ENCODE data around the gene ADIRF.
"Not testable (repeated sequence)": the region's sequence is repeated elsewhere in the genome, so short reads cannot be mapped to it uniquely, and the experiment has no call there.

Gene ADIRF

GRCh38 chr10:86960863-86961434 is 7.3 kb upstream of the ADIRF start:
- DNase-seq (ENCODE audit: low spot score): no peak

- no peak for DNase-seq (ENCODE audit: low spot score)
Observed at GRCh38 chr10:86961481-86962091, 6.7 kb upstream of the ADIRF start.

GRCh38 chr10:86962136-86962980 is 5.9 kb upstream of the ADIRF start:
- DNase-seq (ENCODE audit: low spot score): no peak

DNA sequence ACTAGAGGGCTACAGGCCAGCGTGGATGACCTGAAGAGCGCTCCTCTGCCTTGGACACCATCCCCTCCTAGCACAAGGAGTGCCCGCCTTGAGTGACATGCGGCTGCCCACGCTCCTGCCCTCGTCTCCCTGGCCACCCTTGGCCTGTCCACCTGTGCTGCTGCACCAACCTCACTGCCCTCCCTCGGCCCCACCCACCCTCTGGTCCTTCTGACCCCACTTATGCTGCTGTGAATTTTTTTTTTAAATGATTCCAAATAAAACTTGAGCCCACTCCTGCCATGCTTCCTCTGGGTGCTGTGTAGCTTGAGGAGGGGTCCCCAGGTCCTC is 5.3 kb upstream of the ADIRF start:
- no peak for DNase-seq (ENCODE audit: low spot score)

GRCh38 chr10:86963341-86963919 is 4.9 kb upstream of the ADIRF start:
- DNase-seq (ENCODE audit: low spot score): no peak

GRCh38 chr10:86964061-86964846 is 4.0 kb upstream of the ADIRF start:
- no peak for DNase-seq (ENCODE audit: low spot score)

GRCh38 chr10:86964847-86965190 is 3.5 kb upstream of the ADIRF start:
- no peak for DNase-seq (ENCODE audit: low spot score)

DNA sequence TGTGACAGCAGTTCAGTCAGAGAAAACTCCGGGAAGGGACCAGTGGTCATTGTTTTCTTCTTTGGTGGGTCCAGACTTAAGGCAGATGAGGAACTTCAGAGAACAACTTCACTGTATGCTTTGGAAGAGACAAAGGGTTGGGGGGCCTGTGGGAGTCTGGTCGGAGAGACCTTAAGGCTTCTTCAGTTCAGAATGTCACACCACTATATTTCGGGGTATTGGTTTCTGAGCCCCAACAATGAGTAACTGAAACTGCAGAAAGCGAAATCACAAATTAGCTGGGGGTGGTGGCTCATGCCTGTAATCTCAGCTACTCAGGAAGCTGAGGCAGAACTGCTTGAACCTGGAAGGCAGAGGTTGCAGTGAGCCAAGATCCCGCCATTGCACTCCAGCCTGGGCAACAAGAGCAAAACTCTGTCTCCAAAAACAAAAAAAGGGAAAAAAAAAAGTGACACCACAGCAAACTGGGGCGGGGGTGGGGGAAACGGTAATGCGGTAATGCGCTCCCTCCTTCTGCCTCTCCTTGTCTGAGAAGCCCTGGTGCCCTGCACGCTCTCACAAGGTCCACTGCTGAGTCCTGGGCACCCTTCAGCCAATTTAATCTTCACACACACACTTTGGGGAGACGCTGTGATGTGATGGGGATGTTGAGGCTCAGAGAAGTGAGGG is 2.2 kb upstream of the ADIRF start:
- DNase-seq (ENCODE audit: low spot score): no peak

- no peak for DNase-seq (ENCODE audit: low spot score)
Observed at GRCh38 chr10:86967481-86967941, 771 bp upstream of the ADIRF start.

- DNase-seq (ENCODE audit: low spot score): no peak
Observed at GRCh38 chr10:86968994-86969355, 693 bp downstream of the ADIRF start.

- no peak for DNase-seq (ENCODE audit: low spot score)
Observed at GRCh38 chr10:86969421-86970041, 1.2 kb downstream of the ADIRF start.

- no peak for DNase-seq (ENCODE audit: low spot score)
Observed at GRCh38 chr10:86970162-86970981, 2.1 kb downstream of the ADIRF start.

DNA sequence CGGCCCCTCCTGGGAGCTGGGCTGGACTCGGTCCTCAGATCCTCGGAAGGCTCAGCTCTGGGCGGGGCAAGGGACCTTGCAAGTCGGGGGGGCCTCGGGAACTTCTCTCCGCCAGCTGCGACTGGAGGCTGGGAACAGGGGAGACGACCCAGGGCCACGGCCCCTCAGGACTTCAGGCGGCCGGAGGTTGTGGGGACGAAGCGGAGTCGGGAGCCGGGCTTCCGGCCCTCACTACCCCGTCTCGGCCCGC is 2.6 kb downstream of the ADIRF start:
- no peak for DNase-seq (ENCODE audit: low spot score)

- DNase-seq (ENCODE audit: low spot score): no peak
Observed at GRCh38 chr10:86971232-86971991, 3.1 kb downstream of the ADIRF start.

DNA sequence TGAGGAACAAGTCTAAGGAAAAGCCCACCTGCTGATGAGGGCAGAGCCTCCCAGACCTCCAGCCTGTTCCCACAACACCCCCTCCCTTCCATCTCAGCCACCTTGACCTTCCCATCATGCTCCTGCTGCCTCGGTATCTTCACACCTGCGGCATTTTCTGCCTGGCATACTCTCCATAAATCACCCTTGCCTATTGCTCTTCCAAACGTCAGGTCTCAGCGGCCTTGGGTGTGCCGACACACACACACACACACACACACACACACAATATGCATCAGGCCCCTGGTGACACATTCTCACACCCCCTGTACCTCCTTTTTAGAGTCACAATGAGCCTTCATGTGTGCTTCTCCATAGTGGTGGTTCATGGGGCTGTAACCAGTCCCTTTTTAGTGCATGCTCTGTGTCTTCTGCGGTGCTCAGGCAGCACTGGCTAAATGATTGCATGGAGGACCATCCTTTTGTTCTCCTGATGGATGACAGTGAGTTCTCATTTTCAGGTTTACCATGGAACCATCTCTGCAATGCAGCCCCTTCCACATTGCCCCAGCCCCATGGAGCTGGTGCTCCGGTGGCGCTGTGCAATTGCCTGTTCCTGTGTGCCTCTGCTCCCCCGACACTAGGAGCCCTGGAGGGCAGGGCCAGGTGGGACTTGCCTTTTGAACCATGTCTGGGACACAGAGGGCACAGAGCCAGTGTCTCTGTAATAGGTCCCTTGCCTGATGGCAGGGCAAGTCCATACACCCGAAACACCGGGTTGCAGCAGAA is 4.5 kb downstream of the ADIRF start:
- DNase-seq (ENCODE audit: low spot score): no peak

DNA sequence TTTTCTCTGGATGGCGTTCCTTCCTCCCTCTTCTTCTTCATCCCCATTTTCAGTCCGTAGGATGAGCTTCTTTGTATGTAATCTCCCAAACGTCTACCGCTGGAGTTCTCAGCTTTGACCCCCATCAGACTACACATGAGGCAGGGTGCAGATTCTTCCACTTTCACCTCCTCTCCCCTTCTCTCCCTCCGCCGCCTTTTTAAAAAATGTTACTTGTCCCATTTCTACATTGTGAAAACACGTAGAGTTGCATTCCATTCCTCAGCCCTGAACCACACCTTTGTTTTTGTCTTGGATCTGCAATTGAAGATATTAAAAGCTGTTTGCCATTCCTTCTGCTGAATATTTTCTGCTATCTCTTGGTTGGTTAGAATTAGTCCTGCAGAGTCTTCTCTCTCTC is 6.2 kb downstream of the ADIRF start:
- no peak for DNase-seq (ENCODE audit: low spot score)

DNA sequence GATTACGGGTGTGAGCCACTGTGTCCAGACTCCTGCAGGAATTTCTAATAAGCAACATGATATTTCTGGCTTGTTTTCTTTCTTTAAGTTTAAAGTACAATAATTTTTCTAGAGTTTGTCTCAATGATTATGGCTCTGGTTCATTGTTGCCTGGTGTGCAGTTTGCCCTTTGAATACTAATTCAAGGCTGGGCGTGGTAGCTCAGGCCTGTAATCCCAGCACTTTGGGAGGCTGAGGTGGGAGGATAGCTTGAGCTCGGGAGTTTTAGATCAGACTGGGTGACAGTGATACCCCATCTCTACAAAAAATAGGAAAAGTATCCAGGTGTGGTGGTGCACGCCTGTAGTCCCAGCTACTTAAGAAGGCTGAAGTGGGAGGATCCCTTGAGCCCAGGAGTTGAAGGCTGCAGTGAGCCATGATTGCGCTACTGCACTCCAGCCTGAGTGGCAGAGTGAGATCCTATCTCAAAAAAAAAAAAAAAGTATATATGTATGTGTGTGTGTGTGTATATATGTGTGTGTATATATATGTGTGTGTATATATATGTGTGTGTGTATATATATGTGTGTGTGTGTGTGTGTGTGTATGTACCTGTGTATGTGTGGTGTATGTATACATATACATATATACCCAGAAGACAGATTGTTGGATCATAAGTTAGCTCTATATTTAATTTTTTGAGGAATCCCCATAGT is 8.2 kb downstream of the ADIRF start:
- no peak for DNase-seq (ENCODE audit: low spot score)

DNA sequence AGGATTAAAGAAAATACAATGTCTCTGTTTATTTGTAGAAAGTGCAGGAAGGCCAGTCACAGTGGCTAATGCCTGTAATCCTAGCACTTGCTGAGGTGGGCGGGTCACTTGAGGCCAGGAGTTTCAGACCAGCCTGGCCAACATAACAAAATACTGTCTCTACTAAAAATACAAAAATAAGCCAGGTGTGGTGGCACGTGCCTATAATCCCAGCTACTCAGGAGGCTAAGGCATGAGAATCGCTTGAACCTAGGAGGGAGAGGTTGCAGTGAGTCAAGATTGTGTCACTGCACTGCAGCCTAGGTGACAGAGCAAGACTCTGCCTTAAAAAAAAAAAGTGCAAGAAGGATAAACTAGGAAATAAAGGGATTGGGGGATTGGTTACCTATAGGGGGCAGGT is 10.2 kb downstream of the ADIRF start:
- not testable (repeated sequence) for DNase-seq (ENCODE audit: low spot score)

Measured in globus pallidus (tissue), 1 donor.